ENCODE results near the gene EXO1.

EXO1 gene

GRCh38 chr1:241895013-241895412, 47.0 kb downstream of the EXO1 start:
- DNase-seq, result no peak

GRCh38 chr1:241896670-241896962, 48.6 kb downstream of the EXO1 start:
- DNase-seq, result no peak

- no peak for DNase-seq
Measured at GRCh38 chr1:241899210-241899609, 51.2 kb downstream of the EXO1 start.

DNA sequence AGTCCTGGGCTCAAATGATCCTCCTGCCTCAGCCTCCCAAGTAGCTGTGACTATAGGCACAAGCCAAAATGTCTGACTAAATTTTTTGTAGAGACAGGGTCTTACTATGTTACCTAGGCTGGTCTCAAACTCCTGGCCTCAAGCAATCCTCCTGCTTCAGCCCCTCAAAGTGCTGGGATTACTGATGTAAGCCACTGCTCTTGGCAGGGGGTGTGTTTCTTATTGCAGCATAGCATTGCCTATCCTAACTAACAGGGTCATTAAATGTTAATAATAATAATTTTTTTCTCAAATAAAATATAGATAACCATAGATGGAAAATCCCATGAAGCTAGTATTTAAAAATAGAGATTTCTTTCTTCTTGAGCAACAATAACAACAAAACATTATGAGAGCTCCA, 52.4 kb downstream of the EXO1 start:
- no peak for DNase-seq

GRCh38 chr1:241902391-241903065, 54.5 kb downstream of the EXO1 start:
- peak; percentile 27 for DNase-seq

GRCh38 chr1:241916196-241916595, 68.2 kb downstream of the EXO1 start:
- no peak for DNase-seq

DNA sequence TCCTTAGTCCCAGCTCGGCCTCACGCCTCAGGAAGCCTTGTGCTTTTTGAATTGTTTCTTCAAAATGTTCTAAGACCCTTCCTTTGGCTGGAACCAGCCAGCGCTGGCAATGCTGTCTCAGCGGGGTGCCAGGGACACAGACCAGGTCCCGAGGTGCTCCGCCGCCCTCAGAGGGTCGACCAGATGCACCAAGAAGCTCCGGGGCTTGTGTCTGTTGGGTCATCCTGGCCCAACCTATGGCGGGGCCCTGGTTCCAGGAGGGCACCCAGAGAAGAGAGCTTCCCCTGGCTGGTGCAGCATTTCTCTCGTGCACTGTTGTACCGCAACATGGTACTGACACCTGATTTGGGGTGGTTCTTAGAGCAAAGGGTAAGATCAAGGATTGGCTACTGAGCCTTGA, 69.5 kb downstream of the EXO1 start:
- DNase-seq, result no peak

DNA sequence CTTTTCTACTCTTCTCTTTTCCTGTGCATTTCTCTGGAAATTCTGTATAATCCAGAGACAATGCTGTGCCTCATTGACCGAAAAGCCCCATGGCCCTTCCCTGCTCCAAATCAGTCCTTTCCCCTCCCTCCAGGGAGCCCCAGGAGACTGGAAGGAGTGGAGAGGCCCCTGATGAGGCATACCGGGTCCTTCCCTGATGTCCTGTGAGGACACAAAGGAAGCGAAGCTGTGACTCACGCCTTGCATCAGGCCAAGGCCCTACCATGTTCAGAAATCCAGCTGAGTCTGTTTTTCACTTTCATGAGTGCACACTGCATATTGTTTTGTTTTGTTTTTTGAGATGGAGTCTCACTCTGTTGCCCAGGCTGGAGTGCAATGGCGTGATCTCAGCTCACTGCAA, 70.9 kb downstream of the EXO1 start:
- peak; percentile 81 for DNase-seq

DNA sequence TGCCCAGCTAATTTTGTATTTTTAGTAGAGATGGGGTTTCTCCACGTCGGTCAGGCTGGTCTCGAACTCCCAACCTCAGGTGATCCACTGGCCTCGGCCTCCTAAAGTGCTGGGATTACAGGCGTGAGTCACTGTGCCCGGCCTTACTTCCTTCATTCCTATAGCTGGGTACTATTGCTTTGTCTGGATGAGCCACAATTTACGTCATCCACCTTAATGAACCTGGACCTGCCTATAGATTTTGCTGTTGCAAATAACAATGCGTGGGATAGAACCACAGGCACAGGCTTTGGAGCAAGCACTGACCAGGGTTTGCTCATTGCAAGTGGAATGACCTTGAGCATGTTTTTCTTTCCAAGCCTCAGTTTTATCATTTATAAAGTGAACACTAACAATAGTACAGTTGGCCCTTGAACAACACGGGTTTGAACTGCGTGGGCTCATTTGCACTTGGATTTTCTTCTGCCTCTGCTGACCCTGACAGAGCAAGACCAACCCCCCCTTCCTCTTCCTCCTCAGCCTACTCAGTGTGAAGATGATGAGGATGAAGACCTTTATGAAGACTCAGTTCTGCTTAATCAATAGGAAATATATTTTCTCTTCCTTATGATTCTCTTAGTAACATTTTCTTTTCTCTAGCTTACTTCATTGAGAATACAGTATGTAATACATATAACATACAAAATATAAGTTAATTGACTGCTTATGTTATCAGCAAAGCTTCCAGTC, 76.2 kb downstream of the EXO1 start:
- no peak for DNase-seq

GRCh38 chr1:241926141-241926540, 78.1 kb downstream of the EXO1 start:
- no peak for DNase-seq

DNA sequence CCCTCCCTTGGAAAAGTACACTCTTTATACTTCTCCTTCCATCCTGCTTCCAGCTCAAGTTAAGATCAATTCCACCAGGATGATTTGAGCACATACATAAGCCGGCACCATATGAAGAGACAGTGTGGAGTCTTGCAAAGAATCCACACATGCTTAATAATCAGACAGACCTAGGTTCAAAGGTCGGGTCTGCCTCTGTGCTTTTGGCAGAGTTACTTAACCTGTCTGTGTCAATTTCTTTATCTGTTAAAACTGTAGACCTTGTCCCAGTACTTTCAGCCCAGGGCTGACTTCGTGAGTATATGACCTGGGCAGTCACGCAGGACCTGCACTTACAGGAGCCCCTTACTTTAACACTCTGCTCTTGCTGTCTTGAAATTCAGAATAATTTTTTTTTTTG, 79.3 kb downstream of the EXO1 start:
- no peak for DNase-seq

DNA sequence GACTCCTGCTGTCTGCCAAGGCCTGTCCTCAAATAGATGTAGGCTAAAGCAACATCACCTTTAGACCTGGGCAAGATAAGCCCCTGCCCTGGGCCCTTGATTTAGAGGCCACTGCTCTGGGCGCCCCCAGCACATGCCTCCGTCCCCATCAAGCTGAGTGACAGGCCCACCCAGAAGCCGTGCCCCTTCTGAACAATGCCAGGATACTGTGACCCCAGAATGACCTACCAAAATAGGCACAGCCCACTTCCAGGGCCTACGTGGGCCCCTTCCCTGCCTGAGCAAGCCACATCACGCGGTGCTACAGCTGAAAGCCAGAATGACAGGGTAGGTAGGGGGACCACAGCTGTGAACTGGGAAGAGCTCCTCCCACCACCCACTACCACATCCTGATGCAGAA, 84.8 kb downstream of the EXO1 start:
- DNase-seq, result no peak

DNA sequence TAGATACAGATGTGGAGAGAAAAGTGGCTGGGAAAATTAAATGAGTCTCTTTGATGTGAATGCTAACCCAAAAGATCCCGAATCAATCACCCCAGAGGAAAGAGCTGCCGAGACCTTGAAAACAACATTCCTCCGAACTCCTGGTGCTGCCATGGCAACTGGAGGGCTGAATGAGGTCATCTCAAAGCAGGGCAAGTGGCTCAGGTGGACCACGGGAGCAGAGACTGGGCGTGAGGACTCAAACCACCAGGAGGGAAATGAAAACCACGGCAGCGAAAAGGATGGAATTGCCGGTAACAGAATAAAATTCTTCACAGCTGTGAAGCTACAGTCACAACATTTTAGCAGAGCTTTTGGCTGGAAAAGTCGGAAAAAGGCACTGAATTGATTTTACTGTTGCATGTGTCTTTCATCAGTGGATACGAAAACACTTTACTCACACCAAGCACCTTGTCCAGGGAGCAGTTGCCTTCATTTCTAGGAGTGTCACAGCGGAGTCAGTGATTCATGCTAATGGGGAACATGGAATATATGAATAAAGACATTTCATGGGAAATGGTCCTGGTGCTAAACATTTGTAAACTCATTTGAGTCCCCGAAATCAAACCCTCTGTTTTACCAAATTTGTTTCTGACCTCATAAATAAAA, 86.3 kb downstream of the EXO1 start:
- peak; percentile 79 for DNase-seq

DNA sequence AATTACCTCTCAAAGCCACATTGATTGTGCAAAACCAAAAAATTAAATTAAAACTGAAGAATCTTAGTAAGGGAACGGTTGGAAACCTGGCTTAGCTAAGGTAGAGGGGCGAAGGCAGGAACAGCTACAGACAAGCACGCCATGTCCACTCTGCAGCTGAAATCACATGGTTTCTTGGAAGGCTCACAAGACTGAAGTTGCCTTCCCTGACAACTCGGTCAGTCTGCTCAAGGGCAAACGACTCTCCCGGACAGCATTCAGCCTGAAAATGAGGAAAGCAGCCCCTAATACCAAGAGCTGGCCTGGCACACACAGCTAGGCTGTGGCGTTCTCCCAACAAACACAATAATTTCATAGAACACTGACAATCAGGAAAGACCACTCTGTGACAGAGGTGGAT, 86.9 kb downstream of the EXO1 start:
- no peak for DNase-seq
